ENCODE results near the gene KIF5A. TPM values are rescaled to one million over a fixed set of nuclear protein-coding genes. Genes with fewer than 3 reads are reported as not detected.
"Not testable (repeated sequence)": the region's sequence is repeated elsewhere in the genome, so short reads cannot be mapped to it uniquely, and the experiment has no call there.

The KIF5A gene
- total RNA-seq, 3 donors from 2014 or later (not counting 1 experiment from before 2014, with no cell fraction given) = 0.09 to 0.40 (median 0.16) TPM

DNA sequence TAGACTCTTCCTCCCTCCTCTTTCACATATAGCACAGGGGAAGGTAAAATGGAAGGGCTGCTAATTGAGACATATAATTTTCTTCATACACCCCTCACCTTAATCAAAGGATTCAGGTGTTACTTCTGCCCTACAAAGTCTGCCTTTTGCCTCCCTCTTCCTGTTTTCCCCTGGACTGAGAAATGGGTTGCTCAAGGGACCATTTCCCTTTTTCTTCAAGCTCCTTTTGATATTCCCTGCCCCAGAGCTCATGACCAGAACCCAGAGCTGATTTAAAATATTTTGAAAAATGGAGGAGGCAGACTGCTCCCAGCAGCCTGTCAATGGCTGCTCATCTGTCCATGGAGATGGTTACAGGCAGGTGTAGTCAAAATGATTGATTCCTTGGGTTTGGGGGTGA lies 34.8 kb downstream of the KIF5A start:
- TF ChIP-seq, protein P1, sequence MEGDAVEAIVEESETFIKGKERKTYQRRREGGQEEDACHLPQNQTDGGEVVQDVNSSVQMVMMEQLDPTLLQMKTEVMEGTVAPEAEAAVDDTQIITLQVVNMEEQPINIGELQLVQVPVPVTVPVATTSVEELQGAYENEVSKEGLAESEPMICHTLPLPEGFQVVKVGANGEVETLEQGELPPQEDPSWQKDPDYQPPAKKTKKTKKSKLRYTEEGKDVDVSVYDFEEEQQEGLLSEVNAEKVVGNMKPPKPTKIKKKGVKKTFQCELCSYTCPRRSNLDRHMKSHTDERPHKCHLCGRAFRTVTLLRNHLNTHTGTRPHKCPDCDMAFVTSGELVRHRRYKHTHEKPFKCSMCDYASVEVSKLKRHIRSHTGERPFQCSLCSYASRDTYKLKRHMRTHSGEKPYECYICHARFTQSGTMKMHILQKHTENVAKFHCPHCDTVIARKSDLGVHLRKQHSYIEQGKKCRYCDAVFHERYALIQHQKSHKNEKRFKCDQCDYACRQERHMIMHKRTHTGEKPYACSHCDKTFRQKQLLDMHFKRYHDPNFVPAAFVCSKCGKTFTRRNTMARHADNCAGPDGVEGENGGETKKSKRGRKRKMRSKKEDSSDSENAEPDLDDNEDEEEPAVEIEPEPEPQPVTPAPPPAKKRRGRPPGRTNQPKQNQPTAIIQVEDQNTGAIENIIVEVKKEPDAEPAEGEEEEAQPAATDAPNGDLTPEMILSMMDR (IDR thresholded peaks at IDR 0.05) = no peak
- H3K36me3 Mint-ChIP-seq = peaks cover 6% of the 10 kb centered on the region
- DNase-seq = no peak
- H3K4me3 Mint-ChIP-seq = no peak overlapping the region
- Histone ChIP-seq H3K4me3 (ENCODE audit: low read length) (no peak overlapping the region), H3K4me1 (ENCODE audit: control insufficient read depth, insufficient read depth, low read length) (no peaks in the 10 kb centered on the region), H3K27ac (ENCODE audit: low read length) (no peak overlapping the region), H3K27me3 (ENCODE audit: control insufficient read depth, insufficient read depth, low read length) (peaks cover 3% of the 10 kb centered on the region), H3K36me3 (ENCODE audit: control insufficient read depth, insufficient read depth, low read length) (no peaks in the 10 kb centered on the region), H3K9me3 (ENCODE audit: control insufficient read depth, insufficient read depth, low read length) (no peaks in the 10 kb centered on the region)
- H3K27me3 Mint-ChIP-seq (ENCODE audit: low read depth in 2 of 2) = peaks cover 13 to 20% of the 10 kb centered on the region in 2 donors
- intact Hi-C loops (cut with micrococcal nuclease) = no loop called here
- H3K27ac Mint-ChIP-seq = no peak overlapping the region
- no peaks in the 10 kb centered on the region for H3K9me3 Mint-ChIP-seq
- peaks cover 8 to 9% of the 10 kb centered on the region in 2 donors for H3K4me1 Mint-ChIP-seq
- no peak for ATAC-seq

DNA sequence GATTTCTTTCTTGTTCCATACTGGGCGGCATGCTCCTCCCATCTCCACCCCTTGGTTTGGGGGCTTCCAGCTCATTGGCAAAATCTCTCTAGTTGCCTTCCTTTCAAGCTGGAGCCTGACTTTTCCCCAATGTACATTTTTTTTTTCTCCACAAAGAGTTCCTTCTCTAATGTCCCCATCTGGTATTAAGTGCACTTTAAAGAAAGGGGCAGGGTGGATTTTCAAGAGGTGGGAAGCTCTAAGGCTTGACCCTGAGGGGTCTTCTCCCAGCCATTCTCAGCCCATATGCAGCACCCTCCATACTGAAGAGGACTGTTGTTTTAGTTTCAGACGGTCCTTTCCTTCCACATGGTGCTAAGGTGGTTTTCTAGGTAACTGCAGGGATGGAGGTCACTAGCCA lies 35.3 kb downstream of the KIF5A start:
- H3K9me3 Mint-ChIP-seq = no peaks in the 10 kb centered on the region
- Histone ChIP-seq H3K27me3 (ENCODE audit: control insufficient read depth, insufficient read depth, low read length) (peaks cover 3% of the 10 kb centered on the region), H3K27ac (ENCODE audit: low read length) (no peak overlapping the region), H3K4me1 (ENCODE audit: control insufficient read depth, insufficient read depth, low read length) (peaks cover under 1% of the 10 kb centered on the region), H3K36me3 (ENCODE audit: control insufficient read depth, insufficient read depth, low read length) (no peaks in the 10 kb centered on the region), H3K9me3 (ENCODE audit: control insufficient read depth, insufficient read depth, low read length) (no peaks in the 10 kb centered on the region), H3K4me3 (ENCODE audit: low read length) (no peak overlapping the region)
- no peak overlapping the region for H3K27ac Mint-ChIP-seq
- 80% methylated on average over 2 of the region's 2 CpGs for WGBS (ENCODE audit: insufficient coverage)
- H3K4me1 Mint-ChIP-seq = peaks cover 9 to 10% of the 10 kb centered on the region in 2 donors
- no peak overlapping the region for H3K4me3 Mint-ChIP-seq
- TF ChIP-seq, protein P1 (IDR thresholded peaks at IDR 0.05) = no peak
- peaks cover 13 to 20% of the 10 kb centered on the region in 2 donors for H3K27me3 Mint-ChIP-seq (ENCODE audit: low read depth in 2 of 2)
- DNase-seq = no peak
- ATAC-seq = no peak
- intact Hi-C loops (cut with micrococcal nuclease) = no loop called here
- peaks cover 6% of the 10 kb centered on the region for H3K36me3 Mint-ChIP-seq

DNA sequence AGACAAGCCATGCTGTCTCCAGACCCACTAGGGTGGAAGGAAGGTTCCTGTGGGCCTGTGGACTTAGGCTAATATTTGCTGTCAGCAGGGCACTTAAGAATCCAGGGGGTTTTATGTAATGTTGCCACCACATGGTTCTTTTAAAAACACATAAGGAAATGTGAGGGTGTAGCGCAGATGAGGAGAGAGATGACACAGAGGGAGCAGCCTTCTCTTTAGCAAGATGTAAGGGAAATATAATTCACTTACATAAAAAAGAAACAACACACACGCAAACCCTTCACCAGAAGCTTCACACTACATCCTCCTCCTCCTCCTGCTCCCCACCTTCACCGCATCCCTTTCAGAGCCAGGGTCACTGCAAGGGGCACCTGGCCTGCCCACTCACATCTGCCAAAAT lies 36.3 kb downstream of the KIF5A start:
- Mint-ChIP-seq H3K4me3 (no peak overlapping the region), H3K27me3 (ENCODE audit: low read depth in 2 of 2) (peaks cover 13 to 17% of the 10 kb centered on the region in 2 donors), H3K36me3 (peaks cover 6% of the 10 kb centered on the region), H3K9me3 (no peaks in the 10 kb centered on the region), H3K27ac (no peak overlapping the region), H3K4me1 (peaks cover 14 to 16% of the 10 kb centered on the region in 2 donors)
- no peak for ATAC-seq
- H3K27ac ChIP-seq (ENCODE audit: low read length) = no peak overlapping the region
- H3K27me3 ChIP-seq (ENCODE audit: control insufficient read depth, insufficient read depth, low read length) = peaks cover 3% of the 10 kb centered on the region
- intact Hi-C loops (cut with micrococcal nuclease) = no loop called here
- H3K9me3 ChIP-seq (ENCODE audit: control insufficient read depth, insufficient read depth, low read length) = no peaks in the 10 kb centered on the region
- 81% methylated on average over 2 of the region's 3 CpGs for WGBS (ENCODE audit: insufficient coverage)
- no peaks in the 10 kb centered on the region for H3K36me3 ChIP-seq (ENCODE audit: control insufficient read depth, insufficient read depth, low read length)
- peaks cover 7% of the 10 kb centered on the region for H3K4me1 ChIP-seq (ENCODE audit: control insufficient read depth, insufficient read depth, low read length)
- no peak for DNase-seq
- no peak overlapping the region for H3K4me3 ChIP-seq (ENCODE audit: low read length)
- TF ChIP-seq, protein P1 (IDR thresholded peaks at IDR 0.05) = no peak

DNA sequence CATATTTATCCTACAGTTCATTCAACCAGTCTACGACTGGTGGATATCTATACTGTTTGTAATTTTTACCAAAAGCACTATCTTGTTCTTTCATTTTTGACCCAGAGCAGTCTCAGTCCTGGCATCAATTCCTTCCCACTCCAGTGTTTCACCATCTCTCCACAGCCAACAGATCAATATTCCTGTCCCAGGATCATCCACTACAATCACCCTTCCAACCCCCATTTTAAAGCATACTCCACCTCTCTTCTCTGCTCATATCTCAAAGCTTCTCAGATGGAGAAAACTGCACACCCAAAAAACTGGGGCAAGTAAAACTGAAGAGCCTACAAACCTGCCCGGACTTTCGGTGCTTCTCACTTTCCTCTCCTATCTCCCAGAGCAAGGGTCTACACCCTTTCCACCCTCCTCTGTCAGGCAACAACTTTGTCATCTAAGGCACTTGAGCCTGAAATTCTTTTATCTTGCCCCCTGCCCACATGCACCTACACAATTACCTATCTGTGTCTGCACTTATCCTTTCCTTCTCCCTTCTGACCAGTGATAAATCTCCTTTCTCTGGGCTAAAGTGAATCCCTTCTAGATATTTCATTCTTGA lies 37.1 kb downstream of the KIF5A start:
- 93% methylated on average over 3 of the region's 3 CpGs for WGBS (ENCODE audit: insufficient coverage)
- H3K4me1 Mint-ChIP-seq = peaks cover 21 to 24% of the 10 kb centered on the region in 2 donors
- intact Hi-C loops (cut with micrococcal nuclease) = no loop called here

DNA sequence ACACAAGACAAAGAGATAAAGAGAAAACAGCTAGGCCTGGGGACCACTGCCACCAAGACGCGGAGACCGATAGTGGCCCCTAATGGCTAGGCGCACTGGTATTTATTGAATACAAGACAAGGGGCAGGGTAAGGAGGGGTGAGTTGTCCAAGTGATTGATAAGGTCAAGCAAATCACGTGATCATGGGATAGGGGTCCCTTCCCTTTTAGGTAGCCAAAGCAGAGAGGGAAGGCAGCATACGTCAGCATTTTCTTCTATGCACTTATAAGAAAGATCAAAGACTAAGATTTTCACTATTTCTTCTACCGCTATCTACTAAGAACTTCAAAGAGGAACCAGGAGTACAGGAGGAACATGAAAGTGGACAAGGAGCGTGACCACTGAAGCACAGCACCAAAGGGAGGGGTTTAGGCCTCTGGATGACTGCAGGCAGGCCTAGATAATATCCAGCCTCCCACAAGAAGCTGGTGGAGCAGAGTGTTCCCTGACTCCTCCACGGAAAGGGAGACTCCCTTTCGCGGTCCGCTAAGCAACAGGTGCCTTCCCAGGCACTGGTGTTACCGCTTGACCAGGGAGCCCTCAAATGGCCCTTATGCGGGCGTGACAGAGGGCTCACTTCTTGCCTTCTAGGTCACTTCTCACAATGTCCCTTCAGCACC lies 39.2 kb downstream of the KIF5A start:
- H3K4me3 ChIP-seq (ENCODE audit: low read length); H3K27me3 Mint-ChIP-seq (ENCODE audit: low read depth in 2 of 2); ATAC-seq; H3K4me3 Mint-ChIP-seq; H3K9me3 Mint-ChIP-seq; H3K36me3 Mint-ChIP-seq; H3K27me3 ChIP-seq (ENCODE audit: control insufficient read depth, insufficient read depth, low read length); H3K36me3 ChIP-seq (ENCODE audit: control insufficient read depth, insufficient read depth, low read length); intact Hi-C loops (cut with micrococcal nuclease); H3K27ac Mint-ChIP-seq; H3K27ac ChIP-seq (ENCODE audit: low read length); H3K9me3 ChIP-seq (ENCODE audit: control insufficient read depth, insufficient read depth, low read length): not testable (repeated sequence)
- peak in 1 of 2 donors; percentile 1 for DNase-seq
- peaks cover 23% of the 10 kb centered on the region for H3K4me1 ChIP-seq (ENCODE audit: control insufficient read depth, insufficient read depth, low read length)
- 92% methylated on average over 15 of the region's 15 CpGs for WGBS (ENCODE audit: insufficient coverage)
- H3K4me1 Mint-ChIP-seq = peaks cover 32 to 36% of the 10 kb centered on the region in 2 donors

More for the DNA sequence above, 37.1 kb downstream of the KIF5A start:
- H3K9me3 Mint-ChIP-seq = no peaks in the 10 kb centered on the region
- Histone ChIP-seq H3K27ac (ENCODE audit: low read length) (no peak overlapping the region), H3K4me1 (ENCODE audit: control insufficient read depth, insufficient read depth, low read length) (peaks cover 15% of the 10 kb centered on the region), H3K27me3 (ENCODE audit: control insufficient read depth, insufficient read depth, low read length) (peaks cover 3% of the 10 kb centered on the region), H3K9me3 (ENCODE audit: control insufficient read depth, insufficient read depth, low read length) (no peaks in the 10 kb centered on the region), H3K36me3 (ENCODE audit: control insufficient read depth, insufficient read depth, low read length) (no peaks in the 10 kb centered on the region), H3K4me3 (ENCODE audit: low read length) (no peak overlapping the region)
- H3K27me3 Mint-ChIP-seq (ENCODE audit: low read depth in 2 of 2) = peaks cover 13 to 17% of the 10 kb centered on the region in 2 donors
- DNase-seq (no peak), ATAC-seq (no peak)
- H3K36me3 Mint-ChIP-seq = peaks cover 6% of the 10 kb centered on the region
- H3K4me3 Mint-ChIP-seq = no peak overlapping the region
- TF ChIP-seq, protein P1 (IDR thresholded peaks at IDR 0.05) = no peak
- H3K27ac Mint-ChIP-seq = no peak overlapping the region
